A549 treated with Hydrocortisone at 1 μM for 4 hours (cell line): Measurements from ENCODE around the gene WDPCP. TPM values are rescaled to one million over a fixed set of nuclear protein-coding genes. Genes with fewer than 3 reads are reported as not detected.

ENCODE experiments used
- total RNA-seq: library from RNA; stranded (reverse); fragments of 200-300 nt; extraction: Qiagen RNA extraction; gene quantifications from 5 replicates; pipeline ENCODE4 v1.2.3, GENCODE V29; 2022

The WDPCP gene
- 2.8 to 4.6 TPM (median 3.4 TPM) in 5 replicates for total RNA-seq

GRCh38 chr2:63588385-63589147 is at the start of gene WDPCP, which contains the start of gene MDH1:
Gene WDPCP, minus strand, starts transcription at chr2:63588477. Its CDS starts 206 bp downstream, at chr2:63588271.
Gene MDH1, plus strand, starts transcription at chr2:63588963. Its CDS starts 81 bp downstream, at chr2:63589044.

Other genes starting within 250 kb of the WDPCP start
- 245 to 264 TPM (median 254 TPM) in 5 replicates for gene MDH1, start 486 bp upstream of the WDPCP start, total RNA-seq